HG02970 (cell line): Measurements from ENCODE around the gene ARL15.
"Not testable (repeated sequence)": the region's sequence is repeated elsewhere in the genome, so short reads cannot be mapped to it uniquely, and the experiment has no call there.

ENCODE experiments used
- ATAC-seq: cut with Tn5 transposase; IDR thresholded peaks from one replicate; pipeline ENCODE4 v1.9.1; 2021; ENCODE audit warnings: mild to moderate bottlenecking, moderate library complexity, moderate number of reproducible peaks; ENCODE audit not compliant: unreplicated experiment, low FRiP score

ARL15 gene

DNA sequence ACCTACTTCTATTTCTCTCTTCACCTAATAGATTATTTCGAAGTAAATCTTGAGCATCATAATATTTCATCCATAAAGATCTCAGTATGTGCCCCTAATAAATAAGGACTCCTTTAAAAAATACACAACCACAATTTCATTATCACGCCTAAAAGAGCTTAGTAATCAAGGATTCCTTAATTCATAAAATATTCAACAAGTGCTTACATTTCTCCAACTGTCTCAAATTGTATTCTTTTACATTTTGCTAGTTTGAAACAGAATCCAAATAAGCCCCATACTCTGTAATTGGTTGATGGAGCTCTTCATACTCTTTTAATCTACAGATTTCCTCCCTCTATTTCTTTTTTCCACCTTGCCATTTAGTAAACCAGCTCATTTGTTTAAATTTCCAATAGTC is 432.4 kb downstream of the ARL15 start:
- no peak for ATAC-seq

DNA sequence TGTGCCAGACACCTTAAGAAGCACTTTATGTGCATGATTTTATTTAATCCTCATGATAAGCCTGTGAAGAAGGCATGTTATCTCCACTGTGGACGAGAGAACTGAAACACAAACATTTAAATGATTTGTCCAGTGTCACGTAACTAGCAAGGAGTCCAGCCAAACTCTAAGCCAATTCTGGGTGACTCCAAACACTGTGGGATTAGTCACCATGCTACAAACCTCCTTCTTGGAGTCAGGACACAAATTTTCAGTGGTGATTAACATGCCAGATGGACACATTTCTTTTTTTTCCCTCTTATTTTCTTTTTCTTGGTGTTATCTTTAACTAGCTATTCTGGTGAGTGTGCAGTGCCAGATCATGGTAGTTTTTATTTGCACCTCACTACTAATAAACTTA is 433.1 kb downstream of the ARL15 start:
- no peak for ATAC-seq

DNA sequence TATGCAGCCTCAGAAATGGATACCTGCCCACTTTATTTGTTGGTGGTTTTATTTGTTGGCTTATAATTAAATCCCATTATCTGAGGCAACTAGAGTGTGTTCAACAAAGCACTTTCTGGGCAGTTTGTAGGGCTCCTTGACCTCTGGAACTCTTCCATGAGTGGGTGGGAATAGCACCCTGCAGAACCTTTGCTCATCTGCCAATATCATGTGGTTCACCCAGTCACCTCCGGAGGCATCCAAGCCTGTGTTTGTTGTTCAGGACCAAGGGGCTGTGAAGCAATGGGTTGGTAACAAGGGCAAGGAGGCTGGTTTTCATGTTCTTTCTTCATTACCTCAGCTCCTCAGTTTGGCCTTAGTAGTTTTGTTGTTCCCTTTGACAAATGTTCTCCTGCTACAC is 436.0 kb downstream of the ARL15 start:
- ATAC-seq: no peak

DNA sequence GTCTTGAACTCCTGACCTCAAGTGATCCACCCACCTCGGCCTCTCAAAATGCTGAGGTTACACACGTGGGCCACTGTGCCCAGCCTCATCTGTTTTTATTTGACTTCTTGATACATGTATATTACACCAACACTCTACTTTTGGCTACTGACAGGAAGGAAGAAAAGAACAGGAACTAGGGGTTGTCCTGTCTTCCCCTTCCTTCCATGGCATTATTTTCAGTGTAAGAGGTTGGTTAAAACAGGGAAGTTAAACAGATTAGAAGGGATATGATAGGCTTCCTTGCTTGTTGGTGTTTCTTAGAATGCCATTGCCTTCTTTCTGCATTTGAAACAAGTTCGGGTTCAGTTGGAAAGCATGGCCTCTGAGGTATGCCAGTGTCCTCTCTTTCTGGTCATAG is 437.1 kb downstream of the ARL15 start:
- no peak for ATAC-seq

DNA sequence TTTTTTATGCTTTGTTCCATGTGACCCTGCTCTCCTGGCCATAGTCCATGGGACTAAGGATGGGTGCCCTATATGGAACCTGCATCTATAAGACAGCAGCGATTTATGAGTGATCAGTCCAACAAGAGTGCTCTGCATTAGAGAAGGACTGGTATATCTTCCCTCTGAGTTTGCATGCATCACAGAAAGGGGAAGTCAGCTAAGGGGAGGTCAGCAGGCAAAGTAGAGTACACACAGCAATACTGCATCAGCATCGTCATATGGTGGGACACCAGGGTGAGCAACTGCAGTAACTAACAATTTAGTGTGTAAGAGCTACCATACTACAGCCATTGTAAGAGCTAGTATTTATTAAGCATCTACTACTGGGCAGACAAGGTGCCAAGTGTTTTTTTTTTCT is 438.6 kb downstream of the ARL15 start:
- no peak for ATAC-seq

DNA sequence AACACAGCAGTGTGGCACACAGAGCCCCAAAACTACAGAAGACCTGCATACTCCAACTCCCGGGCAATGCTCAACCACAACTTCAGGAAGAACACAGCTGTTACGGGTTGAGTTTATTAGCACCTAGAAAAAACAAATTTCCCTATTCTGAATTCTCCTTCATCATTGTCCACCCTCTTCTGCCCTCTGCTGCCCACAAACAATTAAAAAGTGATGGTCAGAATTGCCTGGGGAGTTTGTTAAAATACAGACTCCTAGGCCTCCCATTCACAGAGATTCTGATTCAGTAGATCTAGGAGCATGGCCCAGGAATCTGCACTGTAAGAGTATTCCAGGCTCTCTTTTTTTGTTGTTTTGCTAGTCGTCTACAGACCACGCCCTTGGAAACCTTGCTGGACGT is 439.3 kb downstream of the ARL15 start:
- ATAC-seq: no peak

DNA sequence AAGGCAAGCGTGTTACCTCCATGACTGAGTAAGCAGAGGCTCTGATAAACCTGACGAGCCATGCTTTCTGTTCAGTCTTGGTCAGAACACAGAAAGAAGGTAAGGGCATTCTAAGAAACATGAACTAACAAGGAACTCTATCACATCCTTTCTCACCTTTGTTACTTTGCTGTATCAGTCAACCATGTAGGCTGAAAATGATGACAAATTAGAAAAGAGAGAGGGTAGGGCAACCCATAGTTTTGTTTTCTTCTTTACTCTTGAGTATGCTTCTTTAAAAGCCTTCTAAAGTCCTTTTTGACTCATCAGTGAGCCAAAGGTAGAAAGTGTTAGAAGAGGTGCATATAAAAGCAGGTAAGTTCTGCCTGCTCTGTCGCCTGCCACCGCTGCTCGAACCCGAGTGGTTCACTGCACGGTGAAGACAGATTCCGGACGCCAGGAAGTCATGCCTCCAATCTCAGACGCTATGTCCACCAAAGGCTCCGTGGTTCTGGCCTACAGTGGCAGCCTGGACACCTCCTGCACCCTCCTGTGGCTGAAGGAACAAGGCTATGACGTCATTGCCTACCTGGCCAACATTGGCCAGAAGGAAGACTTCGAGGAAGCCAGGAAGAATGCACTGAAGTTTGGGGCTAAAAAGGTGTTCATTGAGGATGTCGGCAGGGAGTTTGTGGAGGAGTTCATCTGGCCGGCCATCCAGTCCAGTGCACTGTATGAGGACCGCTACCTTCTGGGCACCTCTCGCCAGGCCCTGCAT is 451.5 kb downstream of the ARL15 start:
- ATAC-seq: no peak

DNA sequence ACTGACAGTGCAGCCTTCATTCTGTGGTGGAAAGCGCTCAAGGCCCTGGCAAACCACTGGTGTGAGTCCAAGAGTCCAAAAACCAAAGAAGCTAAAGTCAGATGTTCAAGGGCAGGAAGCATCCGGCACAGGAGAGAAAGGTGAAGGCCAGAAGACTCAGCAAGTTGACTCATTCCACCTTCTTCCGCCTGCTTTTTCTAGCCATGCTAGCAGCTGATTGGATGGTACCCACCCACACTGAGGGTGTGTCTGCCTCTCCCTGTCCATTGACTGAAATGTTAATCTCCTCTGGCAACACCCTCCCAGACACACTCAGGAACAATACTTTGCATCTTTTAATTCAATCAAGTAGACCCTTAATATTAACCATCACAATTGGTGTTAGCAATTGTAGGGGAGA is 453.9 kb downstream of the ARL15 start:
- ATAC-seq: no peak

DNA sequence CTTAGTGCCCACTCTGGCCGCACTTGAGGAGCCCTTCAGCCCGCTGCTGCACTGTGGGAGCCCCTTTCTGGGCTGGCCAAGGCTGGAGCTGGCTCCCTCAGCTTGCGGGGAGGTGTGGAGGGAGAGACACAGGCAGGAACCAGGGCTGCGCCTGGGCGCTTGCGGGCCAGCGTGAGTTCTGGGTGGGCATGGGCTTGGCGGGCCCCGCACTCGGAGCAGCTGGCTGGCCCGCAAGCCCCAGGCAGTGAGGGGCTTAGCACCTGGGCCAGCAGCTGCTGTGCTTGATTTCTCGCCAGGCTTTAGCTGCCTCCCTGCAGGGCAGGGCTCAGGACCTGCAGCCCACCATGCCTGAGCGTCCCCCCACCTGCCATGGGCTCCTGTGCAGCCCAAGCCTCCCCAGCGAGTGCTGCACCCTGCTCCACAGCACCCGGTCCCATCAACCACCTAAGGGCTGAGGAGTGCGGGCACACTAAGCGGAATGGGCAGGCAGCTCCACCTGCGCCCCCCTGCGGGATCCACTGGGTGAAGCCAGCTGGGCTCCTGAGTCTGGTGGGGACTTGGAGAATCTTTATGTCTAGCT is 473.4 kb downstream of the ARL15 start:
- ATAC-seq: not testable (repeated sequence)

DNA sequence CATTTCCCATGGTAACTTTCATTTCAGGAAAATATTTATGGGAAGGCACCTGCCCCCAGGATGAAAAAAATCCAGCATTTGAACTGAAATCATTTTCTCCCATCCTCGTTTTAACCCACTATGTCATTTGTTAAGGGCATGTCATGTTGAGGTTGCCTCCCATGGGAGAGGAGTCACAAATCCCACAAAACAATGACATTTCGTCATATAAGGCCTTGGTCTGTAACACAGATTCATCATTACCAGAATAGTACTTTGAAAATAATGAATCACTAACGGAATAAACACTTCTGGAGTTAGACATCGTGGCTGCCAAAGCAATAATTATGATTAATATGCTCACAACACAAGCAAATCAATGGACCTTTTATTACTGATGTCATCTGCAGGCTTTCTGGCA is 475.9 kb downstream of the ARL15 start:
- ATAC-seq: no peak
